Body of pancreas (tissue), 4 donors: ENCODE results near the gene ABL2. TPM values are rescaled to one million over a fixed set of nuclear protein-coding genes. Genes with fewer than 3 reads are reported as not detected.

Experiments
- ATAC-seq: fragments of 150-250 bp; one replicate; pipeline ENCODE4 v1.9.1; 2016
- DNase-seq, 4 donors: peaks; one replicate each; pipeline ENCODE4 v3.0.0-alpha.2; 2019
- H3K27ac ChIP-seq, 4 donors: fragments of 200-600 bp; sonication (generic); 1 replicate in 3 of 4; 2 replicates in 1 of 4; pipeline versions ENCODE4 v1.5.1 to v1.6.1; 2016 to 2019; ENCODE audit warnings: mild to moderate bottlenecking in 1 of 4, mixed read lengths in 1 of 4, moderate library complexity in 1 of 4
- H3K27me3 ChIP-seq, 2 donors: fragments of 200-600 bp; sonication (generic); one replicate each; pipeline ENCODE4 v1.6.0; 2016; ENCODE audit warnings: mild to moderate bottlenecking in 1 of 2
- H3K36me3 ChIP-seq, 2 donors: fragments of 200-600 bp; sonication (generic); replicated peaks in 1 of 2; 2 replicates each; pipeline ENCODE4 v1.5.1; 2016; ENCODE audit warnings: low read depth in 2 of 2; ENCODE audit not compliant: insufficient read depth in 1 of 2
- H3K4me1 ChIP-seq: fragments of 200-600 bp; sonication (generic); one replicate; pipeline ENCODE4 v1.6.0; 2016
- H3K4me3 ChIP-seq, 2 donors: fragments of 200-600 bp; sonication (generic); 1 replicate in 1 of 2; 2 replicates in 1 of 2; pipeline ENCODE4 v1.5.1; 2016 to 2019
- H3K9me3 ChIP-seq, 3 donors: fragments of 200-600 bp; sonication (generic); 1 replicate in 2 of 3; 2 replicates in 1 of 3; pipeline ENCODE4 v1.5.1; 2016
- CTCF ChIP-seq, 7 experiments: fragments of 450-650 bp in 4 of 7; fragments of 200-600 bp in 3 of 7; sonication (generic) in 3 of 7; IDR thresholded peaks; one replicate each; pipeline ENCODE4 v1.5.1; 2016 to 2019; ENCODE audit warnings: antibody characterized with exemption in 7 of 7
- POLR2A ChIP-seq, 3 donors: fragments of 450-650 bp; IDR thresholded peaks; one replicate each; pipeline ENCODE4 v1.6.1; 2016; ENCODE audit warnings: antibody characterized with exemption in 3 of 3, mild to moderate bottlenecking in 2 of 3
- WGBS, 2 donors: methylation state at CpG; one replicate each; pipeline ENCODE4 v1.1.5; 2017; 5-methylcytosine and 5-hydroxymethylcytosine counted together
- intact Hi-C: fragments of 100-400 bp; cut with DNase I; formaldehyde crosslinking; loops from one replicate; pipeline ENCODE4 v1.15.1; 2023
- total RNA-seq, 2 donors: library from RNA; depleted of rRNA; stranded (reverse); fragments of >200 nt; gene quantifications; one replicate each; pipeline ENCODE4 v1.1.0, GENCODE V29; 2016

ABL2 gene
- total RNA-seq, 2 donors from 2014 or later = 10.1 to 12.5 TPM

- no peaks in the 10 kb centered on the region for H3K27me3 ChIP-seq
- H3K4me3 ChIP-seq = peak overlapping the region; percentile 71 to 74
- peak; percentile 28 for ATAC-seq
- H3K9me3 ChIP-seq = no peaks in the 10 kb centered on the region
- no peaks in the 10 kb centered on the region for H3K36me3 ChIP-seq
- H3K27ac ChIP-seq = peak overlapping the region; percentile 78 to 91 (median 82)
- H3K4me1 ChIP-seq = peaks cover 25% of the 10 kb centered on the region
- WGBS, 2 donors = 0% methylated on average over 11 to 47 of the region's 52 CpGs
- peak; percentile 25 to 46 (median 38) for DNase-seq
- TF ChIP-seq POLR2A (IDR thresholded peaks at IDR 0.05) (no peak), CTCF (IDR thresholded peaks at IDR 0.05) (no peak)
- intact Hi-C loops = loop anchor here (10.0 kb wide), 1 partner anchor 282 kb away; the partner anchor contains the start of gene AXDND1
Observed at GRCh38 chr1:179082333-179082998, 147.0 kb downstream of the ABL2 start.

- H3K27ac ChIP-seq = peak within 1 kb of the TSS; percentile 78 to 91 (median 82)
- H3K9me3 ChIP-seq = no peaks in the 10 kb centered on the region
- 0% methylated on average over 7 to 51 of the region's 51 CpGs for WGBS, 2 donors
- DNase-seq = peak; percentile 93 to 96 (median 95)
- H3K4me1 ChIP-seq = peaks cover 25% of the 10 kb centered on the region
- ATAC-seq = peak; percentile 94
- intact Hi-C loops = loop anchor here (10.0 kb wide), 1 partner anchor 283 kb away; the partner anchor contains the start of gene AXDND1
- TF ChIP-seq POLR2A (IDR thresholded peaks at IDR 0.05) = peak; percentile 86 to 92 (median 90)
- TF ChIP-seq CTCF (IDR thresholded peaks at IDR 0.05) = no peak
- no peaks in the 10 kb centered on the region for H3K27me3 ChIP-seq
- H3K4me3 ChIP-seq = peak within 1 kb of the TSS; percentile 71 to 74
- no peaks in the 10 kb centered on the region for H3K36me3 ChIP-seq
Observed at GRCh38 chr1:179081687-179082332, 147.7 kb downstream of the ABL2 start, which contains the start of gene TOR3A. TSS of gene TOR3A (plus strand) at chr1:179082070. CDS start at chr1:179082129, 59 bp downstream.

GRCh38 chr1:179080866-179081686, 148.4 kb downstream of the ABL2 start:
- Histone ChIP-seq H3K4me1 (peaks cover 25% of the 10 kb centered on the region), H3K9me3 (no peaks in the 10 kb centered on the region), H3K36me3 (no peaks in the 10 kb centered on the region), H3K27me3 (no peaks in the 10 kb centered on the region), H3K27ac (peak overlapping the region; percentile 78 to 91 (median 82)), H3K4me3 (peak overlapping the region in 1 of 2 donors; percentile 71)
- ATAC-seq (no peak), DNase-seq (no peak)
- intact Hi-C loops = loop anchor here (10.0 kb wide), 1 partner anchor 284 kb away; the partner anchor contains the start of gene AXDND1
- 23 to 25% methylated on average over 17 to 18 of the region's 18 CpGs for WGBS, 2 donors
- TF ChIP-seq POLR2A (IDR thresholded peaks at IDR 0.05) = no peak
- TF ChIP-seq CTCF (IDR thresholded peaks at IDR 0.05) = no peak

GRCh38 chr1:179079113-179079761, 150.2 kb downstream of the ABL2 start:
- no peak overlapping the region for H3K27ac ChIP-seq
- peaks cover 25% of the 10 kb centered on the region for H3K4me1 ChIP-seq
- H3K36me3 ChIP-seq = no peaks in the 10 kb centered on the region
- peak; percentile 33 for ATAC-seq
- 51 to 54% methylated on average over 18 of the region's 18 CpGs for WGBS, 2 donors
- H3K4me3 ChIP-seq = no peak overlapping the region
- no peaks in the 10 kb centered on the region for H3K27me3 ChIP-seq
- TF ChIP-seq POLR2A (IDR thresholded peaks at IDR 0.05) (no peak), CTCF (IDR thresholded peaks at IDR 0.05) (peak; percentile 37 to 84 (median 69))
- intact Hi-C loops = no loop called here
- H3K9me3 ChIP-seq = no peaks in the 10 kb centered on the region
- DNase-seq = peak; percentile 58 to 77 (median 64)
